NCI-H2171 treated with DMSO at 0.1 percent for 48 hours (cell line): ENCODE data around the gene LRRC26.
A peak's percentile ranks its signal among the peaks of the same experiment; 100 is the strongest.

Experiments
- DNase-seq: peaks from one replicate; lab custom pipeline; 2025; lab: John Stamatoyannopoulos, UW

LRRC26 gene

GRCh38 chr9:137169896-137170358, at the start of gene LRRC26:
LRRC26 (minus strand) TSS chr9:137170051; CDS start chr9:137169943, 108 bp downstream.
- DNase-seq = no peak

GRCh38 chr9:137218754-137219271, 49.0 kb upstream of the LRRC26 start:
- DNase-seq = no peak

GRCh38 chr9:137218212-137218753, 48.4 kb upstream of the LRRC26 start:
- no peak for DNase-seq

DNA sequence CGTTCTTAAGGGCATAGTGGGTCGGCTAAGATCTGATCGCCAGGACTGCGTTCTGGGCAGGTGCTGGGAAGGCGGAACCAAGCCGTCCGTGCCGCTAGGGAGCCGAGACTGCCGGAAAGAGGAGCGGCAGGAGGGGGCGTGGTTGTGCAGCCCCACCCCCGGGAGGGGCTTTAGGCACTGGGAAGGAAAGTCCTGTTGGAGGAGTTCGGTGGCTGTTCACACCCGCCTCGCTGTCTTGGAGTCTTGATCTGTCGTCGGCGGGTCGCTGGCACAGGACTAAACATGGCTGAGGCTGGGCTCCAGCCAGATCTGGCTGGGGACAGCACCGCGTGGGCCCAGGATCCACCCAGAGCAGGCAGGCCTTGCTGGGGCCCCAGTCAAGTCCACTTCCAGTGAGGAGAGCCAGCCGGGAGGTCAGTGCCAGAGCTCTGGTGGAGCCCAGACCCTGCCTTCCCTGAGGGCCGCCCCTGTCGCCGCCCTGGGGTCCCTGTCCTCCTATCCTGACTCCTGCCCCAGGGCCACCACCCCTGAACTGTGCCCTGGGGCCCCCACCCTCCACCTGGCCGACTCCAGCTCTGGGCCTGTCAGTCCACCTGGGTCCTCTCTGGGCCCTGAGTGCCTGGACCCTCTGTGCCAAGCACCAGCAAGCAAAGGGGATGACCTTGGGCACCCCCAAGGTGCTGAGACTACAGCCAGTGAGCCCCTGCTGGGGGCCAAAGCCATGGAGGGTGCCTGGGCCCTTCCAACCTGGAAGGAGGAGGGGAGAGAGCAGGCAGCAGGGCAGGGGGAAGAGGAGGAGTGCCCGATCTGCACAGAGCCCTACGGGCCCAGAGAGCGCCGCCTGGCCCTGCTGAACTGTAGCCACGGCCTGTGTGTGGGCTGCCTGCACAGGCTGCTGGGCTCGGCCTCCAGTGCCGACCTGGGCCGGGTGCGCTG, 47.7 kb upstream of the LRRC26 start:
- no peak for DNase-seq

DNA sequence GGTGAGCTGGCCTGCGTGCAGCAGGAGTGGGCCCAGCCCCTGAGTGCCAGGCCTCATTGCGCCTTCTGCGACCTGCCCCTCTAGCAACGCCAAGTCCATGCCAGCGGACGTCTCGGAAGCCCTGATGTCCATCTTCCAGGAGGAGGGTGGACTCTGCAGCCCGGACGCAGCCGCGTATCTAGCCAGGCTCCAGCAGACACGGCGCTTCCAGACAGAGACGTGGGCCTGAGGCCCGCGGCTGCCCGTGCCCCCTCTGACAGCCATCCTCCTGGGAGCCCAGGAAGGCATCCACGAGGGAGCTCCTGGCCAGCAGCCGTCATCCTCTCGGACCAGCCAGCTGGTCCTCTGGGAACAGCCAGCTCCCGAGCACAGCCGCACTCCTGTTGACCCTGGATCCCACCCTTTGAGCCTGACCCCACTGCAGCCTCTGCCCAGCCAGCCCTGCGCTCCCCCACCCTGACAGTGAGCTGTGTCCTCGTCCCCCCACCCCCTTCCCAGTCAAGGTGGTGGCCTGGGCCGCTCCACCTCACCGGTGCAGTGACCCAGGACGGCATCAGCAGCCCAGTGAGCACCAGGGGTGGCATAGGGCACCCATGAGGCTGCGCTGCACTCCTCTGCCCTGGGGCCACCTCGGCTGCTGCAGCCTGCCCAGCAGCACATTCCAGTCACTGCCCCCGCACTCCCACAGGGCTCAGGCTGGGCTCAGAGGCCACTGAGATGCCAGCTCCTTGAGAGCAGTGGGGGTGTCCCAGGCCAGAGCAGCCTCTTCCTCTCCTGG, 46.5 kb upstream of the LRRC26 start:
- no peak for DNase-seq

GRCh38 chr9:137215196-137215986, 45.5 kb upstream of the LRRC26 start:
- DNase-seq = no peak

DNA sequence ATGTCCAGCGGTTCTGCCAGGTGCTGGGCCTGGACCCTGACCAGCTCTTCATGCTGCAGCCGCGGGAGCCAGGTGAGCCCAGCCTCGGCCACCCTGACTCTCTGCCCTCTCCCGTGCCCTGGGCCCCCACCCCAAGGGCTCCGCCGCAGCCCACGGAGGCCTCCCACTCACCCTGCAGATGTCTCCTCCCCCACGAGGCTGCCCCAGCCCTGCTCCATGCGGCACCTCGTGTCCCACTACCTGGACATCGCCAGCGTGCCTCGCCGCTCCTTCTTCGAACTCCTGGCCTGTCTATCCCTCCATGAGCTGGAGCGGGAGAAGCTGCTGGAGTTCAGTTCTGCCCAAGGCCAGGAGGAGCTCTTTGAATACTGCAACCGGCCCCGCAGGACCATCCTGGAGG, 44.8 kb upstream of the LRRC26 start:
- DNase-seq = no peak

GRCh38 chr9:137213160-137214060, 43.6 kb upstream of the LRRC26 start:
- DNase-seq = no peak

DNA sequence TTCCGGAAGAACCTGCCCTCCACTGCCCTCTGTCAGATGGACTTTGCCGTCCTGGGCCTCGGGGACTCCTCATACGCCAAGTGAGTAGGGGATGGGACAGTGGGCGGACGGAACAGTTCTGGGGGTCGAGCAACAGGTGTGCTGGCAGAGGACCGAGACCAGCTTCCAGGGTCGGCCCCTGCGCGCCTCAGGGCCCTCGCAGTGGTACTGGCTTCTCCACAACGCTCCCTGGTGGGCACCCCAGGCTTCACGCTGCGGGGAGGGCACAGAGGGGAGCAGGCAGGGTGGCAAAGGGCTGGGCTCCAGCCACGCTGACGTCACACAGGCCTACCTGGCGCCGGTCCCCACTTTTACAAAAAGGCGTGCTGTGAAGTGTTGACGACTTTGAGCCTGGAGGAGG, 42.7 kb upstream of the LRRC26 start:
- DNase-seq = no peak

DNA sequence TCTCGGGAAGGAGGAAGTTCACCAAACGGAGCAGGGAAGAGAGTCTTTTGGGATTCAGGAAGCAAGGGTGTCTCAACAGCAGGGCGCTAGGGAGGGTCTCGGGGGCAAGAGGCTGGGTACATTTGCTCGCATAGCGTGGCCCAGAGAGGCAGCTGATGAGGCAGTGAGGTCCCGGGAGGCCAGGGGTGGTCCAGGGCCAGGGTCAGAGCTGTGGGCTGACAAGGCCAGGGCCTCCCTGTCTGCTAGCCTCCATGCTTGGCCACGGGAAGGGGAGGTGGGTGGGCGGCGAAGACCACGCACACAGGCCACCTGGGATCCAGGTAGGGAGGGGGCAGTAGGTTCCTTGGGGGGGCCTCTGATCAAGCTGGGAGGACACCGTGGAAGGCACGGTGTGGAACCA, 41.7 kb upstream of the LRRC26 start:
- DNase-seq = no peak

DNA sequence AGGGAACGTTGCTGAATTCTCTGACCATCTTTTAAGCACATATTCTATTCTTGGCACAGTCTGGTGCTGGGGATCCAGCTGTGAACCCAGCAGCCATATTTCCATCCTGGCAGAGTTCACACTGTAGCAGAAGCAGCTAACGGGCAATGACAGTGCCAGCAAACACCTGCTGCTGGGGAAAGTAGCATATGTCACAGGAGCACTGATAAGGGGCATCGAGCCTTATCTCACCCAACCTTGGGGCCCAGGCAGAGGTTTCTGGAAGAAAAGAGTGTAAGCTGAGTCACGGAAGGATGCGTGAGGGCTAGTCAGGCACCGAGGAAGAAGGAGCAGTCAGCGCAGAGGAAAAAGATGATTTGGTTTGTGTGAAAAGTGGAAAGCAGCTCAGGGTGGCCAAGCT, 36.8 kb upstream of the LRRC26 start:
- DNase-seq = no peak

DNA sequence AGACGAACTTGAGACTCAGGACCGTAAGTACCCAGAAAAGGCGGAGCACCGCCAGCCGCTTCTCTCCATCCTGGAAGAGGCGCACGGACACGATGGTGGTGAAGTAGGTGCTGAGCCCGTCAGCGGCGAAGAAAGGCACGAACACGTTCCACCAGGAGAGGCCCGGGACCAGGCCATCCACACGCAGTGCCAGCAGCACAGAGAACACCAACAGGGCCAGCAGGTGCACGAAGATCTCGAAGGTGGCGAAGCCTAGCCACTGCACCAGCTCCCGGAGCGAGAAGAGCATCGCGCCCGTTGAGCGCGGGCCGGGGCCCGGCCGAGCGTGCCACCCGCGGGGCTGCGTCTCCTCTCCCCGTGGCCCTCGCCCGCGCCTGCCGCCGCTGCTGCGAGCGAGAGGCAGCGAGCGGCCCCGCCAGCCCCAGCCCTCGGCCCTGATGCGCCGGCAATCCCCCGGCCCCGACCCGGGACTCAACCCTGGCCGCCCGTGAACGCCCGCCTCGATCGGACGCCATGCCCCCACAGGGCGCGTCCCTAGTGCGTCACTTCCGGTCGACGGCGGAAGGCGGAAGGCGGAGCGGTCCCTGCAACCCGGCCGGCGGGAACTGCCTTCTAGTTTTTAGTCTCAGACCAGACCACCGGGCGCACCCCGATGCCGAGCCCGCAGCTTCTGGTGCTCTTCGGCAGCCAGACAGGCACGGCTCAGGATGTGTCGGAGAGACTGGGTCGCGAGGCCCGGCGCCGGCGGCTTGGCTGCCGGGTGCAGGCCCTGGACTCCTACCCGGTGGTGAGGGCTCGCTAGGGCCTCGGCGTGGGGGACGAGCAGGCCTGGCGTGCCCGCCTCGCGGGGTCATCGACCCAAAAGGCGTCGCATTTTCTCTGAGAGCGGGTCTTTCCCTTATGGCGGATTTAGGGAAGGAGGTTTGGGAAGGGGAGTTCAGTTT, 35.5 kb upstream of the LRRC26 start, which contains the start of the genes NDOR1 and TMEM203:
Gene NDOR1, plus strand, starts transcription at position 575 of the 944 bp plus-strand sequence. Its CDS starts 78 bp downstream, at position 653.
Gene TMEM203, minus strand, starts transcription at position 523 of the 944 bp plus-strand sequence. Its CDS starts 234 bp downstream, at position 289.
- peak; percentile 89 for DNase-seq

- no peak for DNase-seq
Measured at GRCh38 chr9:137204731-137205125, 34.9 kb upstream of the LRRC26 start.

GRCh38 chr9:137202966-137203365, 33.1 kb upstream of the LRRC26 start:
- DNase-seq = no peak

DNA sequence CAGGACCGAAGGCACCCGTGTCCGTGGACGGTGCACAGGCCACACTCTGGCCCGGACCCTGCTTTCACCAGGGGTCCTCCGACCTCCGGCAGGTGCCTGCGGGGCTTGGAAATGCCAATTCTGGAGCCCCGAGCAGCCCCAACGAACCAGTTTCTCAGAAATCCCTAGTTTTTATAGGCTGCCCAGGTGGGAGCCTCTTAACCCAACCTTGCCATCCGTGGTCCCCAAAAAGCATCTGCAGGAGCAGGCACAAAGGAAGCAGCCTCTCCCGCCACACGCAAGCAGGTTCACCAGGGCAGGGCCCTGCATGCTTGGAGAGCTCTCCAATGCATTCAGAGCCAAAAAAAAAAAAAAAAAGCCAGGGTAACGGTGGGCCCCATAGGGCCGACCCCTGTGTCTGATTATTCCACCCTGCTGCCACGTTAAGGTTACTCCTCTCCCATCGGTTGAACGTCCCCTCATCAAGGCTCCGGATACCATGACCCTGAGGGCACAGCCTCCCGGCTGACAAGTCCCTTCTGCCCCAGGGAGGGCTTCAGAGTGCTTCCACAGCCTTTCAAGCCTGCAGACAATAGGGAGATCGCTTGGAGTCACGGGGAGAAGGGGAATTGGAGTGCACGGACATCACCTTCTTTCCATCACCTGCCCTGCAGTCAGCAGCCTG, 31.5 kb upstream of the LRRC26 start:
- no peak for DNase-seq

GRCh38 chr9:137200311-137201204, 30.7 kb upstream of the LRRC26 start, which contains the start of gene TPRN:
TPRN (minus strand) TSS chr9:137200741; CDS start chr9:137200711, 30 bp downstream.
- DNase-seq = peak; percentile 100

GRCh38 chr9:137199411-137200121, 29.7 kb upstream of the LRRC26 start:
- DNase-seq = no peak
